Measurements from ENCODE around the gene OCA2.

Gene OCA2

GRCh38 chr15:27707257-27707656, 391.9 kb downstream of the OCA2 start:
- no peak for DNase-seq (ENCODE audit: low read depth)

DNA sequence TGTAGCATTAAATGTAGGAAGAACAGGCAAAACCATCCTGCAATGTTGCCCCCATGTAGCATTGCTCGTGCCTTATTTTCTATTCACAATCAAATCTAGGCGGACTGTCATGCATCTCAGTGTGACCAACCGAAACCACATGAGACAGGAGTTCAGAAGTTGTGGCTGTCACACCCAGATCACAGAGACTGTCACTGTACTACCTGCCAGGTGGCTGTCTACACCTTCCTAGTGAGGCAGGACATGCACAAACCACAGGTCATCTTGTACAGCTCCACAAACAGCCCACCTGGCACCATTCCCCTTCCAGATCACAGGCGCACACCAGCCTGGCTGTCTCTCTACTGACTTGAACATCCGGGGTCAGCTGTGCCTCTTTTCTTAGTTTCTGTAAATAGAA, 392.8 kb downstream of the OCA2 start:
- no peak for DNase-seq (ENCODE audit: low read depth)

DNA sequence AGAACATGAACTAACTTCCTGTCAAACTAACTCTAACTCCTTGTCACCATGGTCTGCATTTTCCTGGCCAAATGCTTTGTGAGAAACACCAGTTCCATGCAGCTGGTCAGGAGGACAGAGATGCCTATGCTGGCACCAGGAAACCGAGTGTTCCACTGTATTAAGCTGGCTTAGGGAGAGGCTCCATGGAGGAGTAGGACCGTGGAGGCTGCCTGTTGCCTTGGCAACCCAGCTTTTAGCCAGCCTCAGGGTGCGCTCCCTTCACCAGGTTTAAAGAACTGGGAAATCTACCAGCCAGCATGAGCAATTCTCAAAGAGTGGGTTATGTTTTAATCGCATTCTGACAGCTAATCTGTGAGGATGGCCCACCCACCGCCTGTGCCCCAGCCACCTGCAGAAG, 394.1 kb downstream of the OCA2 start:
- no peak for DNase-seq (ENCODE audit: low read depth)
